Measurements from ENCODE around the gene UQCR11.

- TF ChIP-seq CTCF (conservative IDR thresholded peaks at IDR 0.05; ENCODE audit: low read length) (no peak), EZH2phosphoT487 (IDR thresholded peaks at IDR 0.05; ENCODE audit: borderline replicate concordance, low read depth, low read length) (no peak)
These were observed 13.7 kb downstream of the UQCR11 start for GRCh38 chr19:1591421-1592023.
